RPMI8226 (cell line): ENCODE data around the gene HIBADH.
A peak's percentile ranks its signal among the peaks of the same experiment; 100 is the strongest.
"Not testable (repeated sequence)": the region's sequence is repeated elsewhere in the genome, so short reads cannot be mapped to it uniquely, and the experiment has no call there.

Experiments
- DNase-seq: peaks from one replicate; pipeline ENCODE4 v3.0.0-alpha.2; 2015

The HIBADH gene

GRCh38 chr7:27678617-27679260, 16.1 kb upstream of the HIBADH start:
- no peak for DNase-seq

DNA sequence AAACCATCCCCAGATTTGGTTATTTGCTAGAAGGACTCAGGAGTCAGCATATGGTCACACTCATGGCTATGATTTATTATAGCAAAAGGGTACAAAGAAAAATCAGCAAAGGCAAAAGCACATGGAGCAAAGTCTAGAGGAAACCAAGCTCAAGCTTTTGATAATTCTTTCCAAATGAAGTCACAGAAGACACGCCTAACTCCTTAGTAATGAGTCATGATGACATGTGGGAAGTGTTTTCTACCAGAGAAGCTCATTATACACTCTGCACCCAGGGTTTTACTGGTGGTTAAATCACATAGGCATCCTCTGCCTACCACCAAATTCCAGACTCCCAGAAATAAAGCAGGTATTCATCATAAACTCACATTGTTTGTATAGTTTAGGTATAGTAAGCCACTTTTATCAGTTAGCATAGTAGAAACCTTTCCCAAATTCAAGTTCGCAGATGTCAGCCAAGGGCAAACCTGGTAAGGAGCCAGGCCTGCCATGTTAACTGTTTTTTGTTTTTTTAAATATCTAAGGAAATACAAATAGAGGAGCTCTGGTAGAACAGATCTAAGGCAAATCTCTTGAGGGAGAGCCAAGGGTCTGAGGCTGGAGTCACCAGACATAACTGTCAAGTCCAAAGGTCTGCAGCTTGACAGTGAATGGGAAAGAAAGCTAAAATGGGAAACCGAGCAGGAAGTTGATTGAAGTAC, 15.4 kb upstream of the HIBADH start:
- no peak for DNase-seq

DNA sequence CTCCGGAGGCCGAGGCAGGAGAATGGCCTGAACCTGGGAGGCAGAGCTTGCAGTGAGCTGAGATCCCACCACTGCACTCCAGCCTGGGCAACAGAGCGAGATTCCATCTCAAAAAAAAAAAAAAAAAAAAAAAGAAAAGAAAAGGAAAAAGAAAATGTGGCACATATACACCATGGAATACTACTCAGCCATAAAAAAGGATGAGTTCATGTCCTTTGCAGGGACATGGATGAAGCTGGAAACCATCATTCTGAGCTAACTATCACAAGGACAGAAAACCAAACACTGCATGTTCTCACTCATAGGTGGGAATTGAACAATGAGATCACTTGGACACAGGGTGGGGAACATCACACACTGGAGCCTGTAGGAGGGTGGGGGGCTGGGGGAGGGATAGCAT, 11.4 kb upstream of the HIBADH start:
- DNase-seq = not testable (repeated sequence)

DNA sequence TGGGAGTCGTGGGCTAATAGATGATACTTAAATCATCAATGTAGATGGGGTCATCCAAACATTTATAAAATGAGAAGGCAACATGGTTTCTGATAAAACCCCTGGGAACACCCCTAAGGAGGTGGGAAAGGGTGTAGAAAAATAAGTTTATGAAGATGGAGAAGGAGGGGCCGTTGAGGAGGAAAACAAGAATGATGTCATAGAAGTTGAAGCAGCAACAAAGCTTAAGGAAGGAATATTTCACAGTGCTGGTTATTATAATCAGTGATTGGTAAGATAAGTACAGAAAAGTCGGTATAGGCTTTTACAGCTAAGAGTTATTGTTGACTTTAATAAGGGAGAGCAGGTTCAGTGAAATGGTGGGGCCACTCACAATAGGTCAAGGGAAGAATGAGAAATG, 9.0 kb upstream of the HIBADH start:
- DNase-seq = no peak

- DNase-seq = no peak
Measured at GRCh38 chr7:27670676-27671075, 8.0 kb upstream of the HIBADH start.

DNA sequence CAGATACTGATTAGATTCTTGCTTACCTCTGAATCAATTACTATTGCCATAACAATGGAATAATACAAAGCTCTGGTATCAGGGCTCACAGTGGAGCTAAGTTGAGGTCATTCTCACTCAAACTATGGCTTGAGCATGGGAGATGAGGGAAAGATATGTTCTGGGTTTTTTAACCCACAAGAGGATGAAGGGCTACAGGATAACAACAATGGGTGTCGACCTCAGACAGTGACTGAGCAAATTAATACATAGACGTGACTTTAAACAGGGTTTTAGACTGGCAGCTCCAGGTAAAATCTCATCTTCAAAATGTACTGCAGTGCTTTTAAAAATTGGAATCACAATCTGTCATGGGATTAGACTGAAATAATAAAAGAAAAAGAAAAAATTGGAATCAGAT, 7.5 kb upstream of the HIBADH start:
- no peak for DNase-seq

GRCh38 chr7:27665531-27665930, 2.8 kb upstream of the HIBADH start:
- DNase-seq = no peak

GRCh38 chr7:27663989-27664331, 1.3 kb upstream of the HIBADH start:
- DNase-seq = no peak

- peak; percentile 46 for DNase-seq
Measured at GRCh38 chr7:27661811-27662489, 733 bp downstream of the HIBADH start.

- DNase-seq = no peak
Measured at GRCh38 chr7:27656724-27657123, 6.0 kb downstream of the HIBADH start.

GRCh38 chr7:27655184-27655583, 7.5 kb downstream of the HIBADH start:
- no peak for DNase-seq

GRCh38 chr7:27652518-27652917, 10.2 kb downstream of the HIBADH start:
- no peak for DNase-seq

GRCh38 chr7:27651702-27652101, 11.0 kb downstream of the HIBADH start:
- no peak for DNase-seq

DNA sequence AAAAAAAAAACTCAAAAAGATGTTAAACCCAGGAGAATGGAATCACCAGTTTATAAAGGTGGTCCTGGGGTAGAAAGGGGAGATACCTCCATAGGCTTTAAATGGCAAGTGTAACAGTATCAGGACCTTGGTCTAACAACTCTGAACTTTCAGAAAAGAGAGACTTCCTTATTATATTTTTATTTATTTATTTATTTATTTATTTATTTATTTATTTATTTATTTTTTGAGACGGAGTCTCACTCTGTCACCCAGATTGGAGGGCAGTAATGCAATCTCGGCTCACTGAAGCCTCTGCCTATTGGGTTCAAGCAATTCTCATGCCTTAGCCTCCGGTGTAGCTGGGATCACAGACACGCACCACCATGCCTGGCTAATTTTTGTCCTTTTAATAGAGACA, 12.4 kb downstream of the HIBADH start:
- DNase-seq = no peak

GRCh38 chr7:27647489-27647888, 15.2 kb downstream of the HIBADH start:
- no peak for DNase-seq

- no peak for DNase-seq
Measured at GRCh38 chr7:27647046-27647445, 15.6 kb downstream of the HIBADH start.

DNA sequence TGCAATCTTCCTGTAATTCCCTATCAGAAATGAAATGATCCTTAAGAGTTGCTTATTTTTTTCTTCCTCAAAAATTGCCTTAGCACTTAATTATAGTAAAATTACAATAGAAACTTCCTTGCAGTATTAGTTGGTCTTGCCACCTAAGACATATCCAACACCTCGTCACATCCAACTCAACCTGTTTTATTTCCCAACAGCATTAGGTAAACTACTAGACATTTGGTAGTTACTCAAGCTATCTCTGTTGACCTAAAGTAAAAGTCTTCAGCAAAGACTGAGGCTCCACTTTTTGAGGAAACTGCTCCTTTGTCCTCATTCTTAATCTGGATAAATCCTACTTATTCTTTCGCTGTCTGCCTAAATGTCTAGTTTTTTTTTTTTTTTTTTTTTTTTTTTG, 20.4 kb downstream of the HIBADH start:
- DNase-seq = no peak

- DNase-seq = no peak
Measured at GRCh38 chr7:27641581-27642230, 21.0 kb downstream of the HIBADH start.

GRCh38 chr7:27640884-27641574, 21.7 kb downstream of the HIBADH start:
- no peak for DNase-seq

- DNase-seq = no peak
Measured at GRCh38 chr7:27639851-27640250, 22.8 kb downstream of the HIBADH start.

DNA sequence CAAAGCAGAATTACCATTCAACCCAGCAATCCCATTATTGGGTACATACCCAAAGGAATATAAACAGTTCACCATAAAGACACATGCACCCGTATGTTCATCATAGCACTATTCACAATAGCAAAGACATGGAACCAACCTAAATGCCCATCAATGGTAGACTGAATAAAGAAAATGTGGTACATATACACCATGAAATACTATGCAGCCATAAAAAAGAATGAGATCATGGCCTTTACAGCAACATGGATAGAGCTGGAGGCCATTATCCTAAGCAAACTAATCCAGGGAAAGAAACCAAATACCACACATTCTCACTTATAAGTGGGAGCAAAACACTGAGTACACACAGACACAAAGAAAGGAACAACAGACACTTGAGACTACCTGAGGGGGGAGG, 23.6 kb downstream of the HIBADH start:
- not testable (repeated sequence) for DNase-seq

DNA sequence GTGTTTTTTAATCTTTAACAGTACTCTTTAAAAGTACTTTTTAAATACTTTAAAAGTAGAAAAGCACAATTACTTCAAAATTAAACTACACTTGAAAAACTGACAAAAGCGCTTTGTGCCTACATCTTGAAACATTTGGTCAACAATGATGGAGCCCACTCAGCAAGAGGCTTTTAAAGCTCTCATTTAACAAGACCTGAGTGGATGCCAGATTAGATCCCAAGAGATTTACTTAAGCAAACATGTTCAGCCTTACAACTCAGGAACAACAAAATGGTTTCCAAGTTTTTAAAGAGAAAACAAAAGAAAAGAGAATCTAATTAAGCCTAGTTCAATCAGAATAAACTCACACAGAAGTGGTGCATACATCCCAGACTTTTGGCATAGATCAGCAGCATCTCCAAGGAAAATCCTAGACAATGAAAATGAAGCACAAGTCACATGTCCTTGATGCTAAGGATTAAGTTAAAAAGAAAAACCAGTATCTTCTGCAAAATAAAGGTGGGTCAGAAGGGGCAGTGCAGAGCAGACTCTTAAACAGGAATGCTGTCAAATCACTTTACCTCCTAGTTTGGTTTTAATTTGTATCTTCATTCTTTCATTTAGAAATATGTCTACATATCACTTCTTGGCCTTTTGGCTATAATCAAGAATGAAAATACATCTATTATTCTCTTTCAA, 26.2 kb downstream of the HIBADH start:
- no peak for DNase-seq

DNA sequence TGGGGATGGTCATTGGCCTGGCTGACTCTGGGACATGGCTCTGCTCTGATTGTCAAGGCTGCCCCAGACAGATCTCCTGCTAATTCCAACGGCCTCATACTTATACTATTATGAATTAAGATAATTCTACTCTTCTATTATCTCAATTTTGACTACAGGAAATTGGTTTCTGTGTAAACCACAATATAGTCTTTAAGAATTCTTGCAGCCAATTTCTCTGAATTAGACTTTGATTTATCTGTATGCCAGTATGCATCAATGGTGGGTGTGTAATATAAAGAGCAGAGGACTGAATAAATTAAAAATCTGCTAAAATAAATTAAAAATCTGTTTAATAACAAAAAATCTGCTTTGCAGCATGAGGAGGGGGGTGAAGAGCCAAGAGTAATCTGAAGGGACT, 27.0 kb downstream of the HIBADH start:
- DNase-seq = no peak
